Stimulated activated CD4-positive, alpha-beta T cell treated with anti-CD3 and anti-CD28 coated beads, Interleukin-15, amount 100 ng/mL, for 1 hour (primary cell): ENCODE results near the gene TEAD1.

Experiments
- DNase-seq, 2 donors: peaks; one replicate each; pipeline ENCODE4 v3.0.0-alpha.2; 2020; ENCODE audit warnings: low read depth in 1 of 2, low spot score in 1 of 2

The TEAD1 gene

DNA sequence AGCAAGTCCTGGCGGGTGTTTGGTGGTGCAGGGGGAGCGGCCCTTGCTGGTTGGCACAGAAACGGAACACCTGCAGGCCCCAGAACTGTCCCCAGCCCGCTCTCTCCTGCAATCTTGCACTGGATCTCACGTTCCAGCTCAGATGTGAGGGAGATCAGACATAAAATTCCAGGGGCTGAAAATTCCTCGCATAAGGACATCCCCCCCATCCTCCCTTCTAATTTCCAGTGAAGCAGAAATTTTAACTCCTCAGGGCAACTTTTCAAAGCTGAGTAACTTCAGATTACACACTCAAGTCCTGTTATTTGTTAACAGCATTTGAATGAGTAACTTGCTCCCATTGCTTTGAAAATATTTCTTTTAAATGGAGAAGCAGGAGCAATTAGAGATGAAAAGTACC lies 294.6 kb downstream of the TEAD1 start:
- no peak for DNase-seq

DNA sequence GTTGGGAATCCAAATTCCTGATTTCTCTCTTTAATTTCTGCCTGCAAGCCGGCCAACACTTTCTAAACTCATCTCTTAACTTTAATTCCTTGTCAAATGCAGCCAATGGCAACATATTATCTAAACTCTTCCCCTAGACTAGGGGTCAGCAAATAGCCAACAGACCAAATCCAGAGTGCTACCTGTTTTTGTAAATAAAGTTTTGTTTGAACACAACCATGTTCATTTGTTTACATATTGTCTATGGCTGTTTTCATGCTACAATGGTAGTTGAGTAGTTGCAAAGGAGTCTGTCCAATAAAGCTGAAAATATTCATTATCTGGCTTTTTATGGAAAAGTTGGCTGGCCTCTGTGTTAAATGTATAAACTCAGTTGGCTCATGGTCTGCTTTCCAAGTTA lies 297.7 kb downstream of the TEAD1 start:
- no peak for DNase-seq

DNA sequence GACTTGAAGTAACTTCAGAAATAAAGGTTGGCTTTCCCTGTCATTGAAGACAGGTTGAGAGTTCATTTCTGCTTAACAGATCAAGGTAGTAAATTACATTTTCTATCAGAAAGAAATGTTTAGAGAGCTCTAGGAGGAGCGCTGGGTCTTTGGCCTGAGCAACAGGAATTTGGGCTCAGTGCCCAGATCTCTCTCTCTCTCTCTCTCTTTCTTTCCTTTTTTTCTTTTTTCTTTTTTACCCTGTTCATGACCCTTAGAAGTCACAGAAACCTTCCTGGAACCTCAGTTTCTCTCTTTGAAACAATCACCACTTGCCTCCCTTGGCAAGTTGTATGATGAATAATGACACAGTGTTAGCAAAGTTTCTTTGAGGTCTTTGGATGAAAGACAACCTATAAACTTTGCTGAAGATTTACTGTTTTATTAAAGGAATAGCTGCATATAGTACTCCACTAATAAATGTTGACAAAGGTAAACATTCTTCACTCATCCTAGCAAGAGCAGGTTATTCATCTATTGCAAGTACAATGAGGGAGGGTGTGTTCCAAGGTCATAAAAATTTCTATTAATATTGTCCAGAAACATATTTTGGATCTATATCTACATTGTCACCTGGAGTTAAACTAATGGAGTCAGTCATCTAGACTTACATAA lies 299.4 kb downstream of the TEAD1 start:
- no peak for DNase-seq

DNA sequence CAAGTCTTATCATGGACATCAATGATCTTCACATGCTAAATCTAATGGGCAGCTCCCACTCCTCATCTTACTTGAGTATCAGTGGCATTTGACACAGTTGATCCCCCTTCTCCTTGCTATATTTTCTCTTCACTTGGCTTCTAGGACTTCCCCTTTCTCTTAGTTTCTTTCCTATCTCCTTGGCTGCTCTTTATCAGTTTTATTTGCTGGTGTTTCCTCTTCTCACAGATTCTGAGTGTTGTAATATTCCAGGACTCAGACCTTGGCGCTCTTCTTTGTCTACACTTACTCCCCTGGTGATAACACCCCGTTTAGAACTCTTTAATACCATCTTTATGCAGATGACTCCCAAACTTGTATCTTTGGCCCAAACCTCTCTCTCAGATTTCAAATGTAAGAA lies 301.0 kb downstream of the TEAD1 start:
- DNase-seq: no peak

DNA sequence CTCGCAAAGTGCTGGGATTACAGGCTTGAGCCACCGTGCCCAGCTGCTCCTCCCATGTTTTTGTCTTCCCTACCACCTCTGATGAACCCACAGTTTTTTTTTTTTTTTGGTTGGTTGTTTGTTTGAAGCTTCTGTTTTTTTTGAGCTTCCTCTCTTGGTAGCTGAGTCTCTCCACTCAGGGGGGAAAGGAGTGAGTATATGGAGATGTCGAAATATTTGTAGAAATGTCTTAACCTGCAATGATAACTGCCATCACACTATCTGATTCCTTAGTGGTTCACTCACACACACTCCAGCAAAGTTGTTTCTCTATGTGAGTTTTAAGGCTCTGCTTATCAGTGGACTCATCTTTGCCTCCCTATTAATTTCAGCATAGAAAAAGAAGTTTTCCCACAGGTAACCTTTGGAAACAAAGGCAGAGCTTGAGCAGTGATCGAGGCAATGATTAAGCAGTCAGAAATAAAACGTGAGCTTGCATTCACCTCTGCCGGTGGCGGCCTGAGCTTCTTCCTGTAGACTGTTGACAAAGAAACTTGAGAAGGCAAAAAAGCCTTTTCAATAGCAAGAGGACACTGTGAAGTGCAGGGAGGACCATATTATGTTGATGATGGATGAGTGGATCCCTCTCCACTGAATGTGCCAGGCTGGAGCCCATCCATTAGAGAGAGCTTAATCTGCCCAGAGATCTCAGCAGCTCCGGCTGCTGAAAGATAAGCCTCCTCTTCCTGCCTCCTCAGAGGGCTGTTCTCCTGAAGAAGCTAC lies 305.9 kb downstream of the TEAD1 start:
- no peak for DNase-seq

DNA sequence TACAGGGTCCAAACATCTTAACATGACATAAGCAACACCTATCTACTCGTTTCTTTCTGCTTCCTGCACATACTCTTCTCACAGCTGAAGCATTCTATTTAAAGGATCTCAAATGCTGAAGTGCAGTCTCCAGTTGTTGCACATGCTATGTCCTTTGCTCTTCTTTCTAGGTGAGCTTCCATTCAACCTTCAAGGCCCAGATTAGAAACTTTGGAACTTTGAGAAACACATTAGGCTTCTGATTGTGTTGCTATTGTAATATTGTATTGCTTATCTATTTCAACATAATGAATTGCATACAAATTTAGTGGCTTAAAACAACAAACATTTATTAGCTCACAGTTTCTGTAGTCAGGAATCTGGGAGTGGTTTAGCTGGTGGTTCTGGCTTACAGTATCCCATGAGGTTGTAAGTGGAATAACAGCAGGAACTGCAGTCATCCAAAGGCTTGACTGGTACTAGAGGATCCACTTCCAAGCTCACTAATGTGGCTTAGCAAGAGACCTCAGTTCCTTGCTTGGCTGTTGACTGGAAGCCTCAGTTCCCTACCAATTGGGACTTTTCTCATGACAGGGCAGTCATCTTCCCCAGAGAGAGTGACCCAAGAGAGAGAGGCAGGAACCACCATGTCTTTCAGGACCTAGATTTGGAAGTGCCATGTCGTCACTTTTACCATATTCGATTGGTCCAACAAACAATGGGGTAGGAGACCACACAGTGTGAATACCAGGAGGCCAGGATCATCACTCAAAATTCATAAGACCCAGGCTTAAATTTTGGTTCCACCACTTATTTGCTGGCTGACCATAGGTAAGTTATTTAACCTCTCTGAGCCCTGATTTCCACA lies 307.7 kb downstream of the TEAD1 start:
- DNase-seq: no peak

DNA sequence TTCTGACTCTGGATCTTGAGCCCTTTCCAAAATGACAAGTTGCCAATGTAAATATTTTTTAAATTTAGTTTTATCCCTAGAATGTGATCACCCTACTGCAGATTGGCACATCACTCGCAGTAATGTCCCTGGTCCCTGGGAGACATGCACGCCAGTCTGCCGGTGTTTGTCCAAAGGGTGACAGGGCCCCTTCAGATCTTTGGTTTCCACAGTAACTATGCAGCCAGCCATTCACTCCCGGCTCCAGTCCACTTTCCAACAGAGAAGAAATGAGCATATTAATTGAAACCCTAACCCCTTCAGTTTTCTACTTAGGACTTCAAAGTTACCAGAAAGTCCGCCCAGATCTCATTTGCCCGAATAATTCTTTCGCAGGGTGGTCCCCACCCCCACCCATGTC lies 309.1 kb downstream of the TEAD1 start:
- no peak for DNase-seq

DNA sequence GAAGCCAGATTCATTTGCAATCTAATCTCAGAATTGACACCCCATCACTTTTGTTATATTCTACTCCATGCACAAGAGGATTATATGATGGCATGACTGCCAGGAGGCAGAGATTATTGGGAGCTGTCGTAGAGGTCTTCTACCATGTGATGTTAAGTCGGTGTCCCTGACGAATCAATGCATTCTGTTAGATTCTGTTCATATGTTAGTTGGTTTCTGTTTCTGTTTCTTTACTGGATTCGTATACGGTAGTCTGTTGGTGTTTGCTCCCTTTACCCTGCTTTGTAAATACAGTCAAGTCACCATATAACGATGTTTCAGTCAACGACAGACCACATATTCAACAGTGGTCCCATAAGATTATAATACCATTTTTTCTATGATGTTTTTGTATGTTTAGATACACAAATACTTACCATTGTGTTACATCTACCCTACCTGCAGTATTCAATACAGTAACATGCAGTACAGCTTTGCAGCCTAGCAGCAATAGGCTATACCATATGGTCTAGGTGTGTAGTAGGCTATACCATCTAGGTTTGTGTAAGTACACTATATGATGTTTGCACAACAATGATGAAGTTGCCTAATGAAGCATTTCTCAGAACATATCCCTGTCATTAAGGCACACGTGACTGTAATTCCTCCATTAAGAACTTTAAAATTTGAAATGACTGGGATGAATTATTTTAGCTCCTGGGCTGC lies 312.1 kb downstream of the TEAD1 start:
- no peak for DNase-seq

DNA sequence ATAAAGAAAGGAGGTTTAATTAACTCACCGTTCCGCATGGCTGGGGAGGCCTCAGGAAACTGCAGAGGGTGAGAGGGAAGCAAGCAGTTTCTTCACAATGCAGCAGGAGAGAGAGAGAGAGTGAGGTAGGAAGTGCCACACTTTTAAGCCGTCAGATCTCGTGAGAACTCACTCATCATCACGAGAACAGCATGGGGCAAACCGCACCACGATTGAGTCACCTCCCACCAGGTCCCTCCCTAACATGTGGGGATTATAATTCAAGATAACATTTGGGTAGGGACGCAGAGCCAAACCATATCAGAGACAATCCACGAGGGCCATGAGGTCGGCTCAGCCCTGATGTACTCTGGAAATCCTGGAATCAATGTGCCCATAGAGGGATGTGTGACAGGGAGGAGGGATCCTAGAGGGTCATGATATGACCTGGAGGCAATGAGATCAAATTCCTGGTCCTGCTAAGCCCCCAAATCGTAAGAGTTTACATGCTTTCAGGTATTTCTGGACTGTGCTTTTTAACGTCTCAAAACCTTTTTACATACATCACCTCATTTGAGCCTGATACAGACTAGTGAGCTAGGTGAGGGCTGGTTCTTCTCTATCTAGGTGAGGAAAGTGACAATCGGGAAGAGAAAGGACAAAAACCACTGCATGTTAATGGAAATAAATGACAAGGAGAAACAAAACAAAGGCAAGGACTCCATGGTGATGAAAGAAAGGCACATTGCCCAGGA lies 315.4 kb downstream of the TEAD1 start:
- DNase-seq: no peak

DNA sequence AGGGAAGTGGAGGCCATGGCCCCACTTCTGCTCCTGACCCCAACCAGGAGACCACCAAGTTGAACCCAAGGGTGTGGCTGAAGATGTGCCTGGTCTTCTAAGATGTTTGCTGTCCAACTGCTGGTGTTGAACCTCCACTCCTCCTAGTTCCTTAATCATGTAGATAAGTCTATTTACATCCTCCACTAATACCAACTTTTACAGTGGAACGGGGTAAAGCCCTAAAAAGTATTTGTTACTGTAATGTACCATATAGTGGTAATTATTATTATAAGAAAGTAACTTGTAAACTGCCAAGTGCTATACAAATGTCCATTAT lies 315.9 kb downstream of the TEAD1 start:
- no peak for DNase-seq

DNA sequence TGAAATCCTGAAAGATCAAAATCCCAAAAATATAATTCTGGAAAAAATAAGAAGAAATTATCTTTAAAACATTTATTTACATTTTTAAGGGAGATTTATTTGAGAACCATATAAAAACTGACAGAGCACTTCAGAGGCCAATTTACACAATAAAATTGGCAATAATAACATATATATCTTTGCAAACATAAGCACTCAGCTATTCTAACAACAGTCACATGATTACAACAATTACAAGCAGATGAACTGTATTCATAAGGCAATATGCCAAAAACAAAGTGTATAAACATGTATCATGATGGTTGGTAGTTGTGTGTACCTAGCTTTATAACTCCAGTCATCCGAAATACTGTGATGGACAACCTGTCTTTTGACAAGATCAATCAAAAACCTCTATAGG lies 317.2 kb downstream of the TEAD1 start:
- DNase-seq: no peak

DNA sequence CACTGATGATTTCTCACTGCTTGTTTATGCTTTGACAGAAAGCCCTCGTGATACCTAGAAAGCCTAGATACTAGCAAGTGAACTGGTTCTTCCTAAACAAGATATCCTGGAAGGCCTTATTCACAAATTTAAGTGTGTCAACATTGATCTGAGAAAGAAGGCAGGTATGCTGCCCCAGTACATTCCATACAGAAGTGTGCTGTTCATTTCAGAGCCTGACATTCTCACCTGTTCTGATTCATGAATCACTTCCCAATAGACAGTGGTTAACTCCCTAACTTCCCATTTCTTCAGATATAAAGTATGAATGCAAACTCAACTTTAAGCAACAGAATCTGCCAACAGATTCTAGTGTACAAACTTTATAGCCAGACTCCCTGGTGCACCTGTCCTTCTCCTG lies 319.4 kb downstream of the TEAD1 start:
- no peak for DNase-seq
